ENCODE measurements around the gene GRK1.

Gene GRK1

DNA sequence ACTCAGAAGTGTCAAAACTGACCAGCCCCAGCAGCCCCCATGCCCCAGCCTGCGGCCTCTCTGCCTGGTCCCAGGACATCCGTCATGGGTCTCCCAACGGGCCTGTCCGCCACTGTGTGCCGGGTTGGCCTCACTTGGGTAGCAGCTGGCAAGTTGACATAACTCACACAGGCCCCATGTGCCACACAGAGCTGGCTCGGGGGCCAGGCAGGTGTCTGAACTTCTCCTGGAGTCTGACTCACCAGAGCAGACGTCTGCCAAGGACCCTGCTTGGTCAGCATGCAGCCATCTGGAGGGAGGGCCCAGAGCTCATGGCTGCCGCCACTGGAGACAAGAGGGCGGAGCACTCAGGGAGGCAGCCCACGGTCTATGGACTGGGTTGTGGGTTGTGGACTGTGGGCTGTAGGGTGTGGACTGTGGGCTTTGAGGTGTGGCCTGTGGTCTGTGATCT, 60.0 kb downstream of the GRK1 start:
- TF ChIP-seq, protein P1, sequence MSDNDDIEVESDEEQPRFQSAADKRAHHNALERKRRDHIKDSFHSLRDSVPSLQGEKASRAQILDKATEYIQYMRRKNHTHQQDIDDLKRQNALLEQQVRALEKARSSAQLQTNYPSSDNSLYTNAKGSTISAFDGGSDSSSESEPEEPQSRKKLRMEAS (IDR thresholded peaks at IDR 0.05; ENCODE audit: low read depth, low read length), result no peak
- no peak for TF ChIP-seq POLR2A (IDR thresholded peaks at IDR 0.05; ENCODE audit: extremely low read depth, insufficient read length)
- no peak overlapping the region for H3K4me3 ChIP-seq (ENCODE audit: low read depth, low read length)
- no peak for DNase-seq (ENCODE audit: low read depth)

DNA sequence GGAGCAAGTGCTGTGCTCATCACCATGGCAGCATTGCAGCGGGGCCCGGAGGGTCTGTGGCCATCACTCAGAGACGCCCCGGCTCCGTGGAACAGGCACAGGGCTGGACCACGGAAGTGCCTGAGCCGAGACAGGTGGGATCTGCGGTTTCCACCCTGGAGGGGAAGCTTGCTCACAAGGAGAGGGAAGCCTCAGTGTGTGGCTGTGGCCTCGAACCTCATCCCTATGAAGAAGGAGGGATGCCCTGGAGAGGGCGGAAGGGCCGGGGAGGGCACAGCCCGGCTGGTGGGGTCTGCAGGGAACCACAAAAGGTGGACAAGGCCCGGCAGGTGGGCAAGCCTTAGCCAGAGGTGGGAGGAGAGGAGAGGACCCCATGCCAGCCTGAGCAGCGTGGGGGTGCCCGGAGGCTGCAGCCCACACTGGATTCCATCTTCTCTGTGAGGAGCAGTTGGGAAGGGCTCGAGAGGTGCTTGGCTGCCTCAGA, 61.6 kb downstream of the GRK1 start:
- TF ChIP-seq, protein P2, sequence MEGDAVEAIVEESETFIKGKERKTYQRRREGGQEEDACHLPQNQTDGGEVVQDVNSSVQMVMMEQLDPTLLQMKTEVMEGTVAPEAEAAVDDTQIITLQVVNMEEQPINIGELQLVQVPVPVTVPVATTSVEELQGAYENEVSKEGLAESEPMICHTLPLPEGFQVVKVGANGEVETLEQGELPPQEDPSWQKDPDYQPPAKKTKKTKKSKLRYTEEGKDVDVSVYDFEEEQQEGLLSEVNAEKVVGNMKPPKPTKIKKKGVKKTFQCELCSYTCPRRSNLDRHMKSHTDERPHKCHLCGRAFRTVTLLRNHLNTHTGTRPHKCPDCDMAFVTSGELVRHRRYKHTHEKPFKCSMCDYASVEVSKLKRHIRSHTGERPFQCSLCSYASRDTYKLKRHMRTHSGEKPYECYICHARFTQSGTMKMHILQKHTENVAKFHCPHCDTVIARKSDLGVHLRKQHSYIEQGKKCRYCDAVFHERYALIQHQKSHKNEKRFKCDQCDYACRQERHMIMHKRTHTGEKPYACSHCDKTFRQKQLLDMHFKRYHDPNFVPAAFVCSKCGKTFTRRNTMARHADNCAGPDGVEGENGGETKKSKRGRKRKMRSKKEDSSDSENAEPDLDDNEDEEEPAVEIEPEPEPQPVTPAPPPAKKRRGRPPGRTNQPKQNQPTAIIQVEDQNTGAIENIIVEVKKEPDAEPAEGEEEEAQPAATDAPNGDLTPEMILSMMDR (IDR thresholded peaks at IDR 0.05; ENCODE audit: low read depth, low read length), result no peak
- TF ChIP-seq, protein P1 (IDR thresholded peaks at IDR 0.05; ENCODE audit: low read depth, low read length), result no peak
- no peak overlapping the region for H3K4me3 ChIP-seq (ENCODE audit: low read depth, low read length)
- DNase-seq (ENCODE audit: low read depth), result no peak

DNA sequence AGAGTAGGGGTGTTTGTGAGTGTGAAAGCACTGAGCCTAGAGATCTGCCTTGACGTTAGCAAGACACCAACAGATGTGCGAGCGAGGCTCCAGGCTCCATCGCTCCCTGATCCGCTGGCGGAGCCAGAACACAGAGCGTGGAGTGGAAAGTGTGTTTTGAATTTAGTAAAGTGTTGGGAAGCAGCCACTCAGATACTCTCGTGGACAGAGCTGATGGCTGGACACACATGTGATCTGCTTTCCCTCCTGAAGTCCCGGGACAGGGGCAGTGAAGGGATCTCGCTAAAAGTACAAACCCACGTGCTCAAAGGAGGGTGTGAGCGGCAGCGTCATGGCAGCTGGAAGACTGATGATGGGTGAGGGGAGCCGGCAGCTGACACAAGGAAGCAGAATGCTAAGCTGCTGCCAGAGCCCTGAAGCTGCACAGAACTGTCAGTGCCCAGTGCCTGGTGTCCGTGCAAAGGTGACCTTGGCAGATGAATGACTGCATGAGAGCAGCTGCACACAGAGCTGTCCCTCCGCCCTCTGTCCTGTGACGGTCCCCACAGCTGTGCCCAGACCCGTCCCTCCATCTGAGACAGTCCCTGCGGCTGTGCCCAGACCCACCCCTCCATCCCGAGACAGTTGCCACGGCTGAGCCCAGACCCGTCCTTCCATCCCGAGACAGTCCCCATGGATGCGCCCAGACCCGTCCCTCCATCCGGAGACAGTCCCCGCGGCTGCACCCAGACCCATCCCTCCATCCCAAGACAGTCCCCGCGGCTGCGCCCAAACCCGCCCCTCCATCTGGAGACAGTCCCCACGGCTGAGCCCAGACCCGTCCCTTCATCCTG, 62.4 kb downstream of the GRK1 start:
- TF ChIP-seq, protein P2 (IDR thresholded peaks at IDR 0.05; ENCODE audit: low read depth, low read length), result no peak
- TF ChIP-seq POLR2A (IDR thresholded peaks at IDR 0.05; ENCODE audit: extremely low read depth, insufficient read length) (no peak), MYC (IDR thresholded peaks at IDR 0.05; ENCODE audit: low read depth, low read length) (no peak)
- TF ChIP-seq, protein P1 (IDR thresholded peaks at IDR 0.05; ENCODE audit: low read depth, low read length), result peak; percentile 50
- H3K4me3 ChIP-seq (ENCODE audit: low read depth, low read length), result no peak overlapping the region

DNA sequence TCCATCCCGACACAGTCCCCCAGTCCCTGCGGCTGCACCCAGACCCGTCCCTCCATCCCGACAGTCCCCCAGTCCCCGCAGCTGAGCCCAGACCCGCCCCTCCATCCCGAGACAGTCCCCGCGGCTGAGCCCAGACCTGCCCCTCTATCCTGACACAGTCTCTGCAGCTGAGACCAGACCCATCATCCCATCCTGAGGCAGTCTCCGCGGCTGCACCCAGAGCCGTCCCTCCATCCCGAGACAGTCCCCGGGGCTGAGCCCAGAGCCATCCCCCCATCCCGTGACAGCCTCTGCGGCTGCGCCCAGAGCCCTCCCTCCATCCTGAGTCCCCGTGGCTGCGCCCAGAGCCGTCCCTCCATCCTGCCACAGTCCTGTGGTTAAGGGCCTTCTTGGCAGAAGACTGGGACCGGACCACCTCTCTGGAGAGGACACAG, 63.3 kb downstream of the GRK1 start:
- TF ChIP-seq, protein P1 (IDR thresholded peaks at IDR 0.05; ENCODE audit: low read depth, low read length), result no peak
- no peak for TF ChIP-seq MYC (IDR thresholded peaks at IDR 0.05; ENCODE audit: low read depth, low read length)

More for the DNA sequence above, 62.4 kb downstream of the GRK1 start:
- no peak for DNase-seq (ENCODE audit: low read depth)

DNA sequence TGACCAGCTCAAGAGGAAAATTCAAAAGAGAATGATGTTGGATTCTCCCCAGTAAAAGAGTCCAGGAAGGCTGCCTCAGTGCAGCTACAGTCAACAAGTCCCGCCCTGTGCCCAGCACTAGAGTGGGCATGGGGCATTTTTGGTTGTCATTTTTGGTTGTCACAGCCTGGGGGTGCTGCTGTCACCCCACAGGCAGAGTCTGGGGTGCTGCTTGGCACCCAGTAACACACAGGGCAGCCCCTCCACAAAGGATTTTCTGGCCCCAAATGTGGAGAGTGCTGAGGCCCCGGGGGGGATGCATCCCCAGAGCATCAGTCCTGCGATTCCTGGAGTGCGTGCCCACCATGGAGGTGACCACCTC, 63.8 kb downstream of the GRK1 start:
- no peak for DNase-seq (ENCODE audit: low read depth)
- TF ChIP-seq, protein P2 (IDR thresholded peaks at IDR 0.05; ENCODE audit: low read depth, low read length), result peak; percentile 12
- no peak for TF ChIP-seq POLR2A (IDR thresholded peaks at IDR 0.05; ENCODE audit: extremely low read depth, insufficient read length)

More for the DNA sequence above, 63.3 kb downstream of the GRK1 start:
- no peak overlapping the region for H3K4me3 ChIP-seq (ENCODE audit: low read depth, low read length)
- DNase-seq (ENCODE audit: low read depth), result no peak

DNA sequence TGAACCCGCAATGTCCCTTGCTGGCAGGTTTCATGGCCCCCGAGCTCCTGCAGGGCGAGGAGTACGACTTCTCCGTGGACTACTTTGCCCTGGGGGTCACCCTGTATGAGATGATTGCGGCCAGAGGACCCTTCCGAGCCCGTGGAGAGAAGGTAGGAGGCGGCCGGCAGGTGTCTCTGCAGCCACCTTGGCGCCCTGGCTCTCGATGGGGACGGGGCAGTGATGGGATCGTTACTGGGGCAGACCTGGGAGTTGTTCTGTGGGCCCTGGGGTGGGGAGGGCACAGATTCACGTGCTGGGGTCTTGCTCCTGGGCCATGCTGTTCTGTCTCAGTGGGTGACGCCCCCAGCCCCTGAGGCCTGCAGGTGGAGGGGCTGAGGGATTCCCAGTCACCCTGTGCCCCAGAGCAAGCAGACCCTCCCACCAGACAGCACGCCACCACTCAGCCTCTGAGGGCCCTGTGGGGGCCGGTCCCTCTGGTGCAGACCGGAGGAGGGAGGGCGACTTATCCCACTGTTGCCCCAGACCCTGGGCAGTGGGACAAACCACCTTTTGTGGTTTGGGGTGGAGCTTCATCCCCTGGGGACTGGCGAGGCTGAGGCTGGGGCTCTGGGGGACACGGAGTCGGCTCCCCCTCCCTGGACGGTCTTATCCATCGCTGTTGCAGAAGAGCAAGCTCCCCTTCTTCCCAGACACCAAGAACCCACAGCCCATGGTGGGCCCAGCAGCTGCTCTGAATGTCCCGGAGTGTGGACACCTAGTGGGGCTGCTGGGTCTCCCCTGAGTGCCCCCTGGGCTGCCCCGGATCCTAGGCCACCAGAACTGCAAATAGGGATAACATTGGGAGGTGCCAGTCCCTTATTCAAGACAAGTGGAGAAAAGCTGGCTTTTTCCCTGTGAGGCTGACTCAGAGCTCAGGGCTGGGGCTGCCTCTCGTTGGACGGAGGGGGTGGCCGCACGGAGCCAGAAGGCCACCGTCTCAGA, 64.5 kb downstream of the GRK1 start:
- no peak overlapping the region for H3K4me3 ChIP-seq (ENCODE audit: low read depth, low read length)
- DNase-seq (ENCODE audit: low read depth), result no peak
- TF ChIP-seq MYC (IDR thresholded peaks at IDR 0.05; ENCODE audit: low read depth, low read length), result no peak
- TF ChIP-seq, protein P1 (IDR thresholded peaks at IDR 0.05; ENCODE audit: low read depth, low read length), result no peak
- no peak for TF ChIP-seq POLR2A (IDR thresholded peaks at IDR 0.05; ENCODE audit: extremely low read depth, insufficient read length)
- TF ChIP-seq, protein P2 (IDR thresholded peaks at IDR 0.05; ENCODE audit: low read depth, low read length), result no peak

More for the DNA sequence above, 63.8 kb downstream of the GRK1 start:
- H3K4me3 ChIP-seq (ENCODE audit: low read depth, low read length), result no peak overlapping the region

All from NB4 (cell line).